ENCODE data around the gene TNRC6A.

TNRC6A gene

DNA sequence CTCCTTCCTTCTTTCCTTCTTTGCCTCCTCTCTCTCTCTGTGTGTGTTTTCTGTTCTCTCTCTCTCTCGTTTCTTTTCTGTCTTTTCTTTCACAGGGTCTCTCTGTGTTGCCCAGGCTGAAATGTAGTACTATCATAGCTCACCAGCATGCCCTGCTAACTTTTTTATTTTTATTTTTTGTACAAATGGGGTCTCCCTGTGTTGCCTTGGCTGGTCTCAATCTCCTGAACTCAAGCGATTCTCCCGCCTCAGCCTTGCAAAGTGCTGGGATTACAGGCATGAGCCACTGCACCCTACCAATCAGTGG is 117.9 kb downstream of the TNRC6A start:
- TF ChIP-seq, protein P1, sequence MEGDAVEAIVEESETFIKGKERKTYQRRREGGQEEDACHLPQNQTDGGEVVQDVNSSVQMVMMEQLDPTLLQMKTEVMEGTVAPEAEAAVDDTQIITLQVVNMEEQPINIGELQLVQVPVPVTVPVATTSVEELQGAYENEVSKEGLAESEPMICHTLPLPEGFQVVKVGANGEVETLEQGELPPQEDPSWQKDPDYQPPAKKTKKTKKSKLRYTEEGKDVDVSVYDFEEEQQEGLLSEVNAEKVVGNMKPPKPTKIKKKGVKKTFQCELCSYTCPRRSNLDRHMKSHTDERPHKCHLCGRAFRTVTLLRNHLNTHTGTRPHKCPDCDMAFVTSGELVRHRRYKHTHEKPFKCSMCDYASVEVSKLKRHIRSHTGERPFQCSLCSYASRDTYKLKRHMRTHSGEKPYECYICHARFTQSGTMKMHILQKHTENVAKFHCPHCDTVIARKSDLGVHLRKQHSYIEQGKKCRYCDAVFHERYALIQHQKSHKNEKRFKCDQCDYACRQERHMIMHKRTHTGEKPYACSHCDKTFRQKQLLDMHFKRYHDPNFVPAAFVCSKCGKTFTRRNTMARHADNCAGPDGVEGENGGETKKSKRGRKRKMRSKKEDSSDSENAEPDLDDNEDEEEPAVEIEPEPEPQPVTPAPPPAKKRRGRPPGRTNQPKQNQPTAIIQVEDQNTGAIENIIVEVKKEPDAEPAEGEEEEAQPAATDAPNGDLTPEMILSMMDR (IDR thresholded peaks at IDR 0.05; ENCODE audit: control extremely low read depth, extremely low read depth, low read depth, missing control alignments): no peak
- ChIA-PET POLR2A (no interaction called here), CTCF (no interaction called here)
- no peak for DNase-seq (ENCODE audit: extremely low spot score)

DNA sequence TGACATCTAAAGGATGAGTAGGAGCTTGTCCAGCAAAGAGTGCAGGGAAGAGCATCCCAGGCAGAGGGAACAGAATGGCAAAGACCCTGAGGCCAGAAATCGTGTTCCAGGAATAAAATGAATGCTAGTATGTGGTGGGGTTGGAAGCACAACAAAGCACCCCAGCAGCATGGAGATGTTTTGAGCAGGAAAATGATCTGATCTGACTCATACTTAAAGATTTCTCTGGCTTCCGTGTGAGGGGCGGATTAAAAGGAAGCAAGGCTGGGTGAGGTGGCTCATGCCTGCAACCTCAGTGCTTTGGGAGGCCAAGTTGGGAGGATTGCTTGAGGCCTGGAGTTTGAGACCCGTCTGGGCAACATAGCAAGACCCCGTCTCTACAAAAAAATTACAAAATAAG is 118.6 kb downstream of the TNRC6A start:
- ChIA-PET POLR2A (no interaction called here), CTCF (no interaction called here)
- DNase-seq (ENCODE audit: extremely low spot score): no peak
- TF ChIP-seq, protein P1 (IDR thresholded peaks at IDR 0.05; ENCODE audit: control extremely low read depth, extremely low read depth, low read depth, missing control alignments): no peak

GRCh38 chr16:24849641-24850040 is 120.2 kb downstream of the TNRC6A start:
- DNase-seq (ENCODE audit: extremely low spot score): no peak
- TF ChIP-seq, protein P1 (IDR thresholded peaks at IDR 0.05; ENCODE audit: control extremely low read depth, extremely low read depth, low read depth, missing control alignments): no peak
- ChIA-PET CTCF (no interaction called here), POLR2A (no interaction called here)

DNA sequence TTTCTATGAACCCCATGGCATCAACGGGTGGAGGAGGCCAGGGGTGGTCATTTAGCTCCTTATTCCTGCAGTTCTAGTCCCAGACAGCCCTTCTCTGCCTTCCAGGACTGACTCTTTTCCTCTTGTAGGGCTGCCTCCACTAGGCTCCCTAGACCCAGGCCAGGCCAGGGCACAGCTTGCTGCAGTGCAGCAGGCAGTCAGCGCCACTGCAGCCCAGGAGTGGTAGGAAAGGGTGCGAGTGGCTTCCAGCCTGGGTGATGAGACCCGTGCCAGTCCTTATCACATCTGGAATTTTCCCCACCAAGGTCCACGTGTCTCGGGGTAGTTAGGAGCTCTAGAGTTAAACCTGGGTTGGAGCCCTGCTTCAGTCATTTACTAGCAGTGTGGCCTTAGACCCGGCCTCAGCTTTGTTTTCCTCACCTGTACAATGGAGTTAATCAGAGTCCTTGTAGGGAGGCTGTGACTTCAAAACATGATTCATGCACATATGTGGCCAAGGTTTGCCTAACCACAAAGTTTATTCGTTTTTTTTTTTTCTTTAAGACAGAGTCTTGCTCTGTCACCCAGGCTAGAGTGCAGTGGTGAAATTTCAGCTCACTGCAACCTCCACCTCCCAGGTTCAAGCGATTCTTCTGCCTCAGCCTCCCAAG is 121.0 kb downstream of the TNRC6A start:
- CTCF ChIA-PET: interaction anchor here (1.0 kb wide), 1 partner anchor 16 kb away, joined by 3 read pairs; no protein-coding TSS in a partner anchor
- TF ChIP-seq, protein P1 (IDR thresholded peaks at IDR 0.05; ENCODE audit: control extremely low read depth, extremely low read depth, low read depth, missing control alignments): no peak
- POLR2A ChIA-PET: interaction anchor here (0.7 kb wide), 1 partner anchor 17 kb away, joined by 4 read pairs; no protein-coding TSS in a partner anchor
- no peak for DNase-seq (ENCODE audit: extremely low spot score)

- ChIA-PET POLR2A (no interaction called here), CTCF (no interaction called here)
- TF ChIP-seq, protein P1 (IDR thresholded peaks at IDR 0.05; ENCODE audit: control extremely low read depth, extremely low read depth, low read depth, missing control alignments): no peak
- no peak for DNase-seq (ENCODE audit: extremely low spot score)
Observed at GRCh38 chr16:24851700-24852099, 122.2 kb downstream of the TNRC6A start.

- POLR2A ChIA-PET: no interaction called here
- CTCF ChIA-PET: no interaction called here
- TF ChIP-seq, protein P1 (IDR thresholded peaks at IDR 0.05; ENCODE audit: control extremely low read depth, extremely low read depth, low read depth, missing control alignments): no peak
- DNase-seq (ENCODE audit: extremely low spot score): no peak
Observed at GRCh38 chr16:24852281-24852721, 122.8 kb downstream of the TNRC6A start.
